Globus pallidus (tissue), 1 donor: ENCODE results near the gene TRIM61.
A peak's percentile ranks its signal among the peaks of the same experiment; 100 is the strongest.
"Not testable (repeated sequence)": the region's sequence is repeated elsewhere in the genome, so short reads cannot be mapped to it uniquely, and the experiment has no call there.

Source experiments
- DNase-seq: peaks from one replicate; pipeline ENCODE4 v3.0.0-alpha.2; 2015; ENCODE audit warnings: low spot score

TRIM61 gene

GRCh38 chr4:164977243-164978164 lies at the start of gene TRIM61:
Gene TRIM61 (minus strand): TSS chr4:164977657. CDS start chr4:164970002, 7,655 bp downstream.
- DNase-seq, result peak; percentile 53

DNA sequence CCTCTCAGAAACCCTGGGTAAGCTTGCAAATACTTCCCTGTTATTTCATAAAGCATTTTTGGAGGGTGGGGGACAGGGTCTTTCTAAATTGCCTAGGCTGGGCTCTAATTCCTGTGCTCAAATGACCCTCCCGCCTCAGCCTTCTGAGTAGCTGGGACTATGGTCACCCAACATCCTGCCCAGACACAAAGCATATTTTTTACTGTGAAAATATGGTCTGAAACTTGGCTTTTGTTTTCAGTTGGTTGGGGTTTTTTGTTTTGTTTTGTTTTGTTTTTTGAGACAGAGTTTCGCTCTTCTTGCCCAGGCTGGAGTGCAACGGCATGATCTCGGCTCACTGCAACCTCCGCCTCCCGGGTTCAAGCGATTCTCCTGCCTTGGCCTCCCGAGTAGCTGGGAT lies 48.3 kb upstream of the TRIM61 start:
- DNase-seq, result not testable (repeated sequence)

GRCh38 chr4:165019995-165020394 lies 42.5 kb upstream of the TRIM61 start:
- not testable (repeated sequence) for DNase-seq

- DNase-seq, result no peak
Observed at GRCh38 chr4:165016971-165017370, 39.5 kb upstream of the TRIM61 start.

DNA sequence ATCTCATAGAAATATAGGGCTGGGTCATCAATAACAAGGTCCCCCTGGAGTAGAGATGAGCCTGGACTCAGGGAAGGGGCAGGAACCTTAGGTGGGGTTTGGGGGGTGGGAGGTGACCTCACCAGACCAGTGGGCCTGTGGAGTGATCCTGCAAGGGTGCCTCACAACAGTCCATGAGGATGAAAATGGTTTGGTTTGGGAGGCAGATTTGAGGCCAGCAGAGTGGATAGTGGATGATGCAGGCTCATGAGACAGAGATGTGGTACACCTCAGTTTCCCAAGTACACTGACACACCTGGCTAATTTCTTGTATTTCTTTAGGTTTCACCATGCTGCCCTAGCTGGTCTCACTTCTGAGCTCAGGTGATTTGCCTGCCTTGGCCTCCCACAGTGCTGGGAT lies 36.2 kb upstream of the TRIM61 start:
- DNase-seq, result no peak

GRCh38 chr4:165011403-165011802 lies 33.9 kb upstream of the TRIM61 start:
- no peak for DNase-seq

DNA sequence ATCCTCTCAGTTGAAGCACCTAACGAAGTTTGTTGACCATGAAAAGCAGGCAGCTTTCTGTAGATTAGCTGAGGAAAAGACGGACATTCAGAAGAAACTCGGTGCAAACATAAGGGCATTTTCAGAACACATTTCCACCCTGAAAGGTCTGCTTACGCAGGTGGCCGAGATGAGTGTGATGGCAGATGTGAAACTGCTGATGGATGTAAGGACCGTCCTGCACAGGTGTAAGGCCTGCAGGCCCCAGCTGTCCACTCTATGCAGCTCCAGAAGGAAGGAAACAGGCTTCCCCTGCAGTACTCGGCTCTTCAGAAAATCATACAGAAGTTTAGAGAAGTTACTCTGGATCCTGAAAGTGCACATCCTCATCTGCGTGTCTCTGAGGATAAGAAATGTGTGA lies 33.5 kb upstream of the TRIM61 start:
- no peak for DNase-seq

DNA sequence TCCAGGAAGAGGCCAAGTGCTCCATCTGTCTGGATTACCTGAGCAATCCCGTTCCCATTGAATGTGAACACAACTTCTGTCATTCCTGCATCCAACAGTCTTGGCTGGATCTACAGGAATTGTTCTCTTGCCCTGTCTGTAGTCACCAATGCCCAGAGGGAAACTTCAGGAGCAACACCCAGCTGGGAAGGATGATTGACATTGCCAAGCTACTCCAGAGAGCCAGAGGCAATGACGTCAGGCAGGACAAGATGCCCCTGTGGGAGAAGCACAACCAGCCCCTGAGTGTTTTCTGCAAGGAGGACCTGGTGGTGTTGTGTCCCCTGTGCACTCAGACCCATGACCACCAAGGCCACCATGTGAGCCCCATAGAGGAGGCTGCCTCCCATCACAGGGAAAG lies 33.0 kb upstream of the TRIM61 start:
- no peak for DNase-seq

DNA sequence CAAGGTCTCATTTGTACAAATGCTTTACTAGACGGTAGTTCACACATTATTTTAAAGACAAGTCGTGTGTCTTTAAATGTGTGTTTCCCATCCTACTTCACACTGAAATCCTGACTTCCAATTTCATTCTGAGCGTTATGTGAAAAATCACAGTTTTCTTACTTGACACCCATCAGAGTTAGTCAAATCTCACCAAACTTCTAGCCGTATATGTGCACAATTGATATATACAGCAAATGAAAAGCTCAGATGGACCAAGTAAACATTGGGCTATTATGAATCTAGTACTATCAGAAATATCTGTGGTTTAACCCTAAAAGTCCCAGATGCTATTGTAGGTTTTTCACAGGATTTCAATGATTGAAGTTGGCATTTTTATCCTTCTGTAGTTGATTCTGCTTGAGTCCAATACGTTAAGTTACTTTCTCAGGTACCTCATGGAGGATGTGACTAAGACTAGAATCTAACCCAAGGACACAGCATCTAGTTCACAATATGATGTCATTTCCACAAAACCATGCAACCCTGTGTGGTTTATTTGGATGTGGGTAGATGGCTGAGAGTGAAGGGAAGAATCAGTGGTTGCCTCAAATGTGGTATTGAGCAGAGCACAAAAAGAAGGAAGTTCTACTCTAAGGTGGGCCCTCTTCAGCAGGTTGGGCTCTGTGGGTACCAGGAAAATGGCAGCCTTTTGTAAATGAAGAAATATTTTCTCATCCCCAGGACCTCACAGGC lies 32.2 kb upstream of the TRIM61 start:
- no peak for DNase-seq

DNA sequence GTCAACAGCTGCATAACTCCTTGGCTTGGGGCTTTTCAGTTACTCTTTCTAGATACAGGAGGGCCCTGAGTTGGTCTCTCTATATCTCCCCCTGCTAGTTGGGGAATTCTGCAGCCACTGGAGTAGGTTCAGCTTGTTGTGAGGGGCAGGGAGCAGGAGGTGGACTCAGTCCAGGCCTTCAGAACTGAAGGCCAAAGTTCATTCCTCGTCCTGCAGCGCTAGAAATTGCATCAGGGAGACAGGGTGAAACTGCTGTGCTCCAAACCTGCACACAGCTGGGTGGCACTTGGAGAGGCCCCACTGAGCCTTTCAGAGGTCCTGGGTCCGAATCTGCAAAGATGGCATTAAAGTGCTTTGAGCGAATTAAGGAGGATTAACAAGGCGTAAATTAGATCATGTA lies 29.4 kb upstream of the TRIM61 start:
- DNase-seq, result no peak

DNA sequence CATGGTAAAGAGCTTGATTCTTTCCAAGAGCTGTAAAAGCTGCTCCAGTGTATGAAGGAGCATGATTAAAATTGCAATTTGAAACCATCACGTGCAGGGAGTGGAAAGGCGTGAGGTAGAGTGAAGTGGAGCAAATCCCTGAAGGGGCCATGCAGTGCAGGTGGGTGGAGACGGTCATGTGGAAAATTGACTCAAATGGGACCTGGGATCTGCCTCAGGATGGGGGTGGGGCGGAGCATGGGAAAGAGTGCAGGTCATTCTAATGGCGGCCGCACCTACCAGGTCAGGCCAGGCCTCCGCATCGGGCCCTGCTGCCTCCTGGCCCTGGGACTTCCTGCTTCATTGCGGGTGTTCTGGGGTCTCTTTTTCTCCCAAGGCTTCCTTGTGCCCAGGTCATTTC lies 29.0 kb upstream of the TRIM61 start:
- no peak for DNase-seq

DNA sequence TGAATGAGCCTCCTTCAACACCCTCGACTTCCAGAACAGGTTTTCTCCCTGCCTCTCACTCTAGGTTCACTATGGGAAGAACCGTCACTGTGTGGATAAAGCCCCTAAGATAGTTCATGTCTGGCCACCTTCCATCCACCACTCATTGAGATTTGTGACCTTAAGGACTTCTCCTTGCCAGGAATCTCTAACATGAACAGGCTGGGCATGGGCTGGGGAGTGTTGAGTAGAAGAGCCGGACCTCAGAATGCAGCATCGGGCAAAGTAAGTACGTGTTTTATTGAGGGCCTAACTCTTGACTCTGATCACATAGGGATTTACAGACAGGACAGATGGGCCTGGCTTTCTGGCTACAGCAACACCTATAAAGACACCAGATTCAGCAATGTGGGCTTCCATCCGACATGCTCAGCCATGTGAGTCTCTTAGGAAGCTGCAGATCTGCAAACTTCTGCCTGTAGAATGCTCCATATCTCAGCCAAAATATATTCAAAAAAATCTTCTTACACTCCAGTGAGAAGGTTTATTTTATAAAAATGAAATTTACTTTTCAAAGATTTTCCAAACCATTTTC lies 28.0 kb upstream of the TRIM61 start:
- DNase-seq, result no peak

- not testable (repeated sequence) for DNase-seq
Observed at GRCh38 chr4:165001957-165002356, 24.5 kb upstream of the TRIM61 start.

- peak; percentile 77 for DNase-seq
Observed at GRCh38 chr4:164998526-164999080, 21.1 kb upstream of the TRIM61 start.

DNA sequence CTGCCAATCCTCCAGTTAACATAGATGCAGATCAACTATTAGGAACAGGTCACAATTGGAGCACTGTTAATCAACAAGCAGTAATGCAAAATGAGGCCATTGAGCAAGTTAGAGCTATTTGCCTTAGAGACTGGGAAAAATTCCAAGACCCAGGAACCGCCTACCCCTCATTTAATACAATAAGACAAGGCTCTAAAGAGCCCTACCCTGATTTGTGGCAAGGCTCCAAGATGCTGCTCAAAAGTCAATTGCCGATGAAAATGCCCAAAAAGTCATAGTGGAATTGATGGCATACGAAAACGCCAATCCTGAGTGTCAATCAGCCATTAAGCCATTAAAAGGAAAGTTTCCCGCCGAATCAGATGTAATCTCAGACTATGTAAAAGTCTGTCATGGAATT lies 20.5 kb upstream of the TRIM61 start:
- DNase-seq, result peak; percentile 80

DNA sequence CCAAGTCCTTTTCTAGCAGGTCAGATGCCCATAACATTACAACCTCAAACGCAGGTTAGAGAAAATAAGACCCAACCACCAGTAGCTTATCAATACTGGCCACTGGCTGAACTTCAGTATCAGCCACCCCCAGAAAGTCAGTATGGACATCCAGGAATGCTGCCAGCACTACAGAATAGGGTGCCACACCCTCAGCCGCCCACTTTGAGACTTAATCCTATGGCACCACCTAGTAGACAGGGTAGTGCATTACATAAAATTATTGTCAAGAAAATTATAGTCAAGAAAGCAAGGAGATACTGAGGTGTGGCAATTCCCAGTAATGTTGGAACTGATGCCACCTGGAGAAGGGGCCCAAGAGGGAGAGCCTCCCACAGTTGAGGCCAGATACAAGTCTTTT lies 19.9 kb upstream of the TRIM61 start:
- DNase-seq, result peak; percentile 47

- DNase-seq, result not testable (repeated sequence)
Observed at GRCh38 chr4:164996123-164996522, 18.7 kb upstream of the TRIM61 start.

- not testable (repeated sequence) for DNase-seq
Observed at GRCh38 chr4:164990786-164991185, 13.3 kb upstream of the TRIM61 start.

- DNase-seq, result no peak
Observed at GRCh38 chr4:164989471-164989870, 12.0 kb upstream of the TRIM61 start.

DNA sequence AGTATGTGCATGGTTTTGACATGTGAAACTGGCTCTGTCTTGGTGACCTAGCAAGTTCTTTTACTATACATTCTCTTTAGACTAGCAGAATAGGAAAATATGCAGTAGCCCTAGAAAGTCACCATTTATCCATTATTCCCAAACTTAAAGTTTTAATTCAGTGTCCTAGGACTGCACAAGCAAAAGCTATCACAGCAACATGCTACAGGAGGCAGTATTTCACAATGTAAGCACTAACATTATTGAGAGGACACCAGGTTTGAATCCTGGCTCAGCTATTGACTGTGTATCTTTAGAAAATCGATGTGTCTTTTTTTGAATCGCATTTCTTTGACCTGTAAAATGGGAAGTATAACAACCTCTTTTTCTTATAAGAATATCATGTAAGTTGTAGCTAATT lies 5.5 kb downstream of the TRIM61 start:
- DNase-seq, result not testable (repeated sequence)

DNA sequence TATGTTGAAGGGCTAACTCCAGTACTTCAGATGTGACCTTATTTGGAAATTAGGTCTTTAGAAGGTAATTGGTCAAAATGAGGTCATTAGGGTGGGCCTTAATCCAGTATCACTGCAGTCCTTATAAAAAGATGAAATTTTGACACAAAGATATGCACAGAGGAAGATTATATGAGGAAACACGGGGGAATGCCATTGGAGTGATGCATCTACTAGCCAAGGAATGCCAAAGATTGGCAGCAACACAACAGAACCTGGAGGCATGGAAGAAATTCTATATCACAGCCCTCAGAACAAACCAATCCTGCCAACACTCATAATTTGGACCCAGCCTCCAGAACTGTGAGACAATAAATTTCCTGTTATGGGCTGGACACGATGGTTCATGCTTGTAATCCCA lies 17.6 kb downstream of the TRIM61 start:
- no peak for DNase-seq

- not testable (repeated sequence) for DNase-seq
Observed at GRCh38 chr4:164959421-164959820, 18.0 kb downstream of the TRIM61 start.
